K562 (cell line): ENCODE results near the gene RAB12.

Source experiments
- CAMTA2 ChIP-seq: fragments of 250-450 bp; sonication (Bioruptor Pico); conservative IDR thresholded peaks from 2 replicates; pipeline ENCODE4 v1.5.1; 2022
- ETV5 ChIP-seq: sonication (generic); formaldehyde crosslinking; IDR thresholded peaks from 2 replicates; pipeline ENCODE4 v1.4.0; 2020; ENCODE audit warnings: low read depth, mild to moderate bottlenecking, missing genetic modification reagents
- GABPA ChIP-seq: fragments of 200-800 bp; sonication (Bioruptor generic); conservative IDR thresholded peaks from 2 replicates; pipeline ENCODE4 v1.6.1; 2016; ENCODE audit warnings: low read depth, missing genetic modification characterization, missing compliant biosample characterization
- GATA2 ChIP-seq: sonication (generic); formaldehyde crosslinking; IDR thresholded peaks from 2 replicates; pipeline ENCODE4 v1.4.0; 2020; ENCODE audit warnings: mild to moderate bottlenecking, missing genetic modification reagents
- HDAC2 ChIP-seq: fragments of 450-650 bp; IDR thresholded peaks from 2 replicates; pipeline ENCODE4 v1.6.1; 2016; ENCODE audit warnings: mild to moderate bottlenecking
- PHF20 ChIP-seq: fragments of 450-650 bp; IDR thresholded peaks from 2 replicates; pipeline ENCODE4 v1.6.1; 2018; ENCODE audit not compliant: partially characterized antibody
- PRMT5 ChIP-seq: sonication (generic); formaldehyde crosslinking; IDR thresholded peaks from 2 replicates; pipeline ENCODE4 v1.5.0; 2020; ENCODE audit warnings: missing genetic modification reagents
- SETDB1 ChIP-seq: IDR thresholded peaks from one replicate; pipeline ENCODE4 v1.6.1; 2012; ENCODE audit warnings: low read length, control low read depth, inconsistent platforms
- ZNF12 ChIP-seq: sonication (generic); formaldehyde crosslinking; IDR thresholded peaks from 2 replicates; pipeline ENCODE4 v1.4.0; 2020; ENCODE audit warnings: mild to moderate bottlenecking, missing genetic modification reagents
- TF ChIP-seq, protein P1 (sequence below): fragments of 450-650 bp; formaldehyde crosslinking; IDR thresholded peaks from 2 replicates; pipeline ENCODE4 v1.4.0; 2020; ENCODE audit warnings: mild to moderate bottlenecking, moderate library complexity
- TF ChIP-seq, protein P2 (sequence below): sonication (generic); formaldehyde crosslinking; IDR thresholded peaks from 2 replicates; pipeline ENCODE4 v1.8.1; 2023; ENCODE audit warnings: mild to moderate bottlenecking, missing genetic modification reagents
- TF ChIP-seq, protein P3 (sequence below), 3 experiments: IDR thresholded peaks in 2 of 3; conservative IDR thresholded peaks in 1 of 3; 2 replicates each; pipeline ENCODE4 v1.5.1; 2011 to 2012; ENCODE audit warnings: low read length in 3 of 3, mild to moderate bottlenecking in 3 of 3, control low read depth in 2 of 3, improper control_type of control experiment in 1 of 3, inconsistent platforms in 1 of 3, low read depth in 1 of 3, mixed read lengths in 1 of 3, moderate library complexity in 1 of 3; ENCODE audit not compliant: insufficient read depth in 2 of 3

DNA sequence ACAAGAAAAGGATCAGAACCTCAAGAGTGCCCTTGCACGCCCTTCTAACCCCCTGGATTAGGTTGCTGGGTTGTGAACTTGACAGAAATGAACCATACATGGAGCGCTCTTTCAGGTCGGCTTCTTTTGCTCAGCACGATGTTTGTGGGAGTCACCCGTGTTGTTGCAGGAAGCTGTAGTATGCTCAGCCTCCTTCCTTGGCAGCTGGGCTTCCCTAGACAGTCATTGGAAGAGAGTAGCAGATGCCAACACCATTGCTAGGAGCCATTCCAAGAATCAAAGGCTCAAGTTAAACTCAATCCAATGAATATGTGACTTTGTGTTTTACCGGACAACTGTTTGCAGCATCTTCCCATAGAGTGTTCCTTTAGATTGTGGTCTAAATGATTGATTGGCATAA, 47.0 kb downstream of the RAB12 start:
- no peak for TF ChIP-seq CAMTA2
- TF ChIP-seq ETV5 (CRISPR knock-in tag) = no peak
- TF ChIP-seq PHF20 = no peak
- TF ChIP-seq, protein P1, sequence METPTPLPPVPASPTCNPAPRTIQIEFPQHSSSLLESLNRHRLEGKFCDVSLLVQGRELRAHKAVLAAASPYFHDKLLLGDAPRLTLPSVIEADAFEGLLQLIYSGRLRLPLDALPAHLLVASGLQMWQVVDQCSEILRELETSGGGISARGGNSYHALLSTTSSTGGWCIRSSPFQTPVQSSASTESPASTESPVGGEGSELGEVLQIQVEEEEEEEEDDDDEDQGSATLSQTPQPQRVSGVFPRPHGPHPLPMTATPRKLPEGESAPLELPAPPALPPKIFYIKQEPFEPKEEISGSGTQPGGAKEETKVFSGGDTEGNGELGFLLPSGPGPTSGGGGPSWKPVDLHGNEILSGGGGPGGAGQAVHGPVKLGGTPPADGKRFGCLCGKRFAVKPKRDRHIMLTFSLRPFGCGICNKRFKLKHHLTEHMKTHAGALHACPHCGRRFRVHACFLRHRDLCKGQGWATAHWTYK (CRISPR knock-in tag) = no peak
- TF ChIP-seq GABPA (tag) = no peak
- TF ChIP-seq, protein P2, sequence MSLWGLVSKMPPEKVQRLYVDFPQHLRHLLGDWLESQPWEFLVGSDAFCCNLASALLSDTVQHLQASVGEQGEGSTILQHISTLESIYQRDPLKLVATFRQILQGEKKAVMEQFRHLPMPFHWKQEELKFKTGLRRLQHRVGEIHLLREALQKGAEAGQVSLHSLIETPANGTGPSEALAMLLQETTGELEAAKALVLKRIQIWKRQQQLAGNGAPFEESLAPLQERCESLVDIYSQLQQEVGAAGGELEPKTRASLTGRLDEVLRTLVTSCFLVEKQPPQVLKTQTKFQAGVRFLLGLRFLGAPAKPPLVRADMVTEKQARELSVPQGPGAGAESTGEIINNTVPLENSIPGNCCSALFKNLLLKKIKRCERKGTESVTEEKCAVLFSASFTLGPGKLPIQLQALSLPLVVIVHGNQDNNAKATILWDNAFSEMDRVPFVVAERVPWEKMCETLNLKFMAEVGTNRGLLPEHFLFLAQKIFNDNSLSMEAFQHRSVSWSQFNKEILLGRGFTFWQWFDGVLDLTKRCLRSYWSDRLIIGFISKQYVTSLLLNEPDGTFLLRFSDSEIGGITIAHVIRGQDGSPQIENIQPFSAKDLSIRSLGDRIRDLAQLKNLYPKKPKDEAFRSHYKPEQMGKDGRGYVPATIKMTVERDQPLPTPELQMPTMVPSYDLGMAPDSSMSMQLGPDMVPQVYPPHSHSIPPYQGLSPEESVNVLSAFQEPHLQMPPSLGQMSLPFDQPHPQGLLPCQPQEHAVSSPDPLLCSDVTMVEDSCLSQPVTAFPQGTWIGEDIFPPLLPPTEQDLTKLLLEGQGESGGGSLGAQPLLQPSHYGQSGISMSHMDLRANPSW (CRISPR knock-in tag) = no peak
- TF ChIP-seq PRMT5 (CRISPR knock-in tag) = no peak
- no peak for TF ChIP-seq SETDB1
- no peak for TF ChIP-seq HDAC2
- TF ChIP-seq, protein P3, sequence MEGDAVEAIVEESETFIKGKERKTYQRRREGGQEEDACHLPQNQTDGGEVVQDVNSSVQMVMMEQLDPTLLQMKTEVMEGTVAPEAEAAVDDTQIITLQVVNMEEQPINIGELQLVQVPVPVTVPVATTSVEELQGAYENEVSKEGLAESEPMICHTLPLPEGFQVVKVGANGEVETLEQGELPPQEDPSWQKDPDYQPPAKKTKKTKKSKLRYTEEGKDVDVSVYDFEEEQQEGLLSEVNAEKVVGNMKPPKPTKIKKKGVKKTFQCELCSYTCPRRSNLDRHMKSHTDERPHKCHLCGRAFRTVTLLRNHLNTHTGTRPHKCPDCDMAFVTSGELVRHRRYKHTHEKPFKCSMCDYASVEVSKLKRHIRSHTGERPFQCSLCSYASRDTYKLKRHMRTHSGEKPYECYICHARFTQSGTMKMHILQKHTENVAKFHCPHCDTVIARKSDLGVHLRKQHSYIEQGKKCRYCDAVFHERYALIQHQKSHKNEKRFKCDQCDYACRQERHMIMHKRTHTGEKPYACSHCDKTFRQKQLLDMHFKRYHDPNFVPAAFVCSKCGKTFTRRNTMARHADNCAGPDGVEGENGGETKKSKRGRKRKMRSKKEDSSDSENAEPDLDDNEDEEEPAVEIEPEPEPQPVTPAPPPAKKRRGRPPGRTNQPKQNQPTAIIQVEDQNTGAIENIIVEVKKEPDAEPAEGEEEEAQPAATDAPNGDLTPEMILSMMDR (IDR thresholded peaks at IDR 0.05 in 2 of 3, conservative IDR thresholded peaks at IDR 0.05 in 1 of 3; ENCODE audit: insufficient read depth in 2 of 3, low read depth in 1 of 3, low read length in 3 of 3) = no peak
- no peak for TF ChIP-seq ZNF12 (CRISPR knock-in tag)
- no peak for TF ChIP-seq GATA2 (CRISPR knock-in tag)
